GM21786 (cell line): ENCODE results near the gene HMCN1.

Source experiments
- ATAC-seq: cut with Tn5 transposase; IDR thresholded peaks from one replicate; pipeline ENCODE4 v1.9.1; 2021; ENCODE audit not compliant: unreplicated experiment

HMCN1 gene

GRCh38 chr1:185798505-185798904 is 64.3 kb downstream of the HMCN1 start:
- no peak for ATAC-seq

- no peak for ATAC-seq
Observed at GRCh38 chr1:185803241-185803640, 69.0 kb downstream of the HMCN1 start.

- ATAC-seq: no peak
Observed at GRCh38 chr1:185804206-185804605, 70.0 kb downstream of the HMCN1 start.

GRCh38 chr1:185804608-185805007 is 70.4 kb downstream of the HMCN1 start:
- no peak for ATAC-seq

- no peak for ATAC-seq
Observed at GRCh38 chr1:185807275-185807674, 73.1 kb downstream of the HMCN1 start.

- no peak for ATAC-seq
Observed at GRCh38 chr1:185808631-185809030, 74.4 kb downstream of the HMCN1 start.

GRCh38 chr1:185811073-185811709 is 77.0 kb downstream of the HMCN1 start:
- no peak for ATAC-seq

- no peak for ATAC-seq
Observed at GRCh38 chr1:185812934-185813333, 78.7 kb downstream of the HMCN1 start.

- ATAC-seq: peak; percentile 61
Observed at GRCh38 chr1:185813401-185813979, 79.3 kb downstream of the HMCN1 start.

GRCh38 chr1:185816460-185816859 is 82.3 kb downstream of the HMCN1 start:
- no peak for ATAC-seq

GRCh38 chr1:185819798-185820197 is 85.6 kb downstream of the HMCN1 start:
- ATAC-seq: no peak

- ATAC-seq: no peak
Observed at GRCh38 chr1:185821612-185822385, 87.6 kb downstream of the HMCN1 start.

GRCh38 chr1:185823467-185823866 is 89.3 kb downstream of the HMCN1 start:
- ATAC-seq: no peak

GRCh38 chr1:185824106-185824505 is 89.9 kb downstream of the HMCN1 start:
- no peak for ATAC-seq

- ATAC-seq: no peak
Observed at GRCh38 chr1:185825556-185825955, 91.4 kb downstream of the HMCN1 start.

- ATAC-seq: no peak
Observed at GRCh38 chr1:185834371-185834905, 100.2 kb downstream of the HMCN1 start.

- ATAC-seq: no peak
Observed at GRCh38 chr1:185835191-185835590, 101.0 kb downstream of the HMCN1 start.

GRCh38 chr1:185837711-185838110 is 103.5 kb downstream of the HMCN1 start:
- no peak for ATAC-seq

GRCh38 chr1:185838111-185838510 is 103.9 kb downstream of the HMCN1 start:
- no peak for ATAC-seq

- no peak for ATAC-seq
Observed at GRCh38 chr1:185840880-185841279, 106.7 kb downstream of the HMCN1 start.

- ATAC-seq: no peak
Observed at GRCh38 chr1:185843297-185843869, 109.2 kb downstream of the HMCN1 start.

- ATAC-seq: no peak
Observed at GRCh38 chr1:185843986-185844385, 109.8 kb downstream of the HMCN1 start.
